IMR-90 (cell line): ENCODE measurements around the gene KIF20A. TPM values are rescaled to one million over a fixed set of nuclear protein-coding genes. Genes with fewer than 3 reads are reported as not detected.

Experiments used
- ATAC-seq: fragments of 200-7000 bp; cut with Tn5 transposase; 2 replicates; pipeline ENCODE4 v1.9.1; 2020; ENCODE audit warnings: low read depth, mild to moderate bottlenecking, moderate library complexity
- BruUV-seq: library from RNA; stranded (reverse); fragments of 400-500 nt; replicated peaks from 2 replicates; lab custom pipeline; 2021; lab: Mats Ljungman, UMichigan
- CTCF ChIA-PET: fragments of 300-600 bp; formaldehyde crosslinking; extraction: SDS; loops from one replicate; lab custom pipeline; 2021; ENCODE audit warnings: antibody characterized with exemption; lab: Yijun Ruan, JAX
- POLR2A ChIA-PET: fragments of 300-600 bp; sonication (Branson Sonifier 250); formaldehyde crosslinking; loops from one replicate; lab custom pipeline; 2022; ENCODE audit warnings: antibody characterized with exemption; ENCODE audit not compliant: unreplicated experiment; lab: Charles Lee
- DNase-seq: peaks from one replicate; pipeline ENCODE4 v3.0.0; 2013
- H2AFZ ChIP-seq: replicated peaks from 2 replicates; pipeline ENCODE3; 2013; ENCODE audit warnings: low read length, mild to moderate bottlenecking; ENCODE audit not compliant: poor library complexity
- H2AK5ac ChIP-seq: 2 replicates; pipeline ENCODE4 v1.6.1; 2013; ENCODE audit warnings: low read depth, low read length, inconsistent platforms
- H2AK9ac ChIP-seq: replicated peaks from 2 replicates; pipeline ENCODE3; 2013; ENCODE audit warnings: mild to moderate bottlenecking, low read depth, low read length, moderate library complexity; ENCODE audit not compliant: poor library complexity
- H2BK120ac ChIP-seq: 2 replicates; pipeline ENCODE4 v1.6.1; 2013; ENCODE audit warnings: low read depth, low read length, inconsistent platforms
- H2BK15ac ChIP-seq: 3 replicates; pipeline ENCODE4 v1.6.1; 2013; ENCODE audit warnings: low read depth, low read length, inconsistent platforms
- H2BK20ac ChIP-seq: 2 replicates; pipeline ENCODE4 v1.6.1; 2013; ENCODE audit warnings: low read depth, mild to moderate bottlenecking, inconsistent platforms, low read length, moderate library complexity
- H2BK5ac ChIP-seq: 2 replicates; pipeline ENCODE4 v1.6.1; 2013; ENCODE audit warnings: mild to moderate bottlenecking, low read depth, low read length, inconsistent platforms; ENCODE audit not compliant: poor library complexity, severe bottlenecking
- H3K14ac ChIP-seq: replicated peaks from 2 replicates; pipeline ENCODE4 v1.6.1; 2013; ENCODE audit warnings: low read depth, low read length, inconsistent platforms
- H3K18ac ChIP-seq: 2 replicates; pipeline ENCODE4 v1.6.1; 2013; ENCODE audit warnings: low read depth, low read length, control low read depth
- H3K23ac ChIP-seq: 2 replicates; pipeline ENCODE4 v1.6.1; 2013; ENCODE audit warnings: low read depth, low read length, inconsistent platforms
- H3K27ac ChIP-seq: 2 replicates; pipeline ENCODE4 v1.5.1; 2013; ENCODE audit warnings: mild to moderate bottlenecking, control low read depth, low read length; ENCODE audit not compliant: insufficient read depth
- H3K27me3 ChIP-seq: 2 replicates; pipeline ENCODE4 v1.6.1; 2013; ENCODE audit warnings: low read length; ENCODE audit not compliant: control insufficient read depth, insufficient read depth
- H3K36me3 ChIP-seq: 2 replicates; pipeline ENCODE4 v1.6.1; 2013; ENCODE audit warnings: low read length, mixed read lengths; ENCODE audit not compliant: control insufficient read depth, insufficient read depth
- H3K4ac ChIP-seq: 2 replicates; pipeline ENCODE4 v1.6.1; 2013; ENCODE audit warnings: low read depth, low read length, inconsistent platforms
- H3K4me1 ChIP-seq: 2 replicates; pipeline ENCODE4 v1.6.1; 2013; ENCODE audit warnings: low read length, mixed read lengths; ENCODE audit not compliant: control insufficient read depth, insufficient read depth
- H3K4me2 ChIP-seq: 2 replicates; pipeline ENCODE4 v1.6.1; 2013; ENCODE audit warnings: low read depth, mild to moderate bottlenecking, control low read depth, low read length, moderate library complexity
- H3K4me3 ChIP-seq: 2 replicates; pipeline ENCODE4 v1.5.1; 2013; ENCODE audit warnings: low read depth, mild to moderate bottlenecking, control low read depth, low read length, moderate library complexity; ENCODE audit not compliant: insufficient read depth
- H3K56ac ChIP-seq: 2 replicates; pipeline ENCODE4 v1.6.1; 2013; ENCODE audit warnings: low read length, inconsistent platforms; ENCODE audit not compliant: insufficient read depth; ENCODE audit errors: extremely low read depth
- H3K79me1 ChIP-seq, 2 experiments: 2 replicates each; pipeline ENCODE4 v1.6.1; 2013; ENCODE audit warnings: low read length in 2 of 2, inconsistent platforms in 1 of 2, low read depth in 1 of 2
- H3K9ac ChIP-seq: 2 replicates; pipeline ENCODE4 v1.6.1; 2013; ENCODE audit warnings: low read depth, low read length, control low read depth
- H3K9me1 ChIP-seq: 2 replicates; pipeline ENCODE4 v1.6.1; 2013; ENCODE audit warnings: low read length, inconsistent platforms; ENCODE audit not compliant: insufficient read depth
- H3K9me3 ChIP-seq: 2 replicates; pipeline ENCODE4 v1.6.1; 2013; ENCODE audit warnings: low read length; ENCODE audit not compliant: control insufficient read depth, insufficient read depth
- H4K20me1 ChIP-seq: 2 replicates; pipeline ENCODE4 v1.6.1; 2013; ENCODE audit warnings: low read length, inconsistent platforms; ENCODE audit not compliant: insufficient read depth
- H4K5ac ChIP-seq: 2 replicates; pipeline ENCODE4 v1.6.1; 2013; ENCODE audit warnings: mild to moderate bottlenecking, low read depth, low read length, control low read depth
- H4K8ac ChIP-seq, 2 experiments: 2 replicates each; pipeline ENCODE4 v1.6.1; 2013; ENCODE audit warnings: low read depth in 2 of 2, low read length in 2 of 2, control low read depth in 1 of 2, inconsistent platforms in 1 of 2
- H4K91ac ChIP-seq: 2 replicates; pipeline ENCODE4 v1.6.1; 2013; ENCODE audit warnings: low read depth, low read length, inconsistent platforms; ENCODE audit not compliant: insufficient read depth
- CEBPB ChIP-seq: IDR thresholded peaks from 2 replicates; pipeline ENCODE4 v1.6.1; 2012; ENCODE audit warnings: low read depth, low read length, improper control_type of control experiment
- CHD1 ChIP-seq: IDR thresholded peaks from 2 replicates; pipeline ENCODE4 v1.6.1; 2012; ENCODE audit warnings: low read depth, low read length, improper control_type of control experiment
- CTCF ChIP-seq: conservative IDR thresholded peaks from 2 replicates; pipeline ENCODE4 v1.5.1; 2012; ENCODE audit warnings: mild to moderate bottlenecking, low read depth, low read length, improper control_type of control experiment
- FOS ChIP-seq: fragments of 150-350 bp; IDR thresholded peaks from 2 replicates; pipeline ENCODE4 v1.6.1; 2016; ENCODE audit warnings: low read depth, low read length
- MAFK ChIP-seq: IDR thresholded peaks from 2 replicates; pipeline ENCODE4 v1.6.1; 2012; ENCODE audit warnings: low read depth, low read length, improper control_type of control experiment
- MXI1 ChIP-seq: IDR thresholded peaks from 2 replicates; pipeline ENCODE4 v1.6.1; 2012; ENCODE audit warnings: low read depth, mild to moderate bottlenecking, low read length, moderate library complexity, borderline replicate concordance
- RAD21 ChIP-seq: IDR thresholded peaks from 2 replicates; pipeline ENCODE4 v1.6.1; 2012; ENCODE audit warnings: low read length, improper control_type of control experiment
- SMC3 ChIP-seq: fragments of 150-350 bp; IDR thresholded peaks from 2 replicates; pipeline ENCODE4 v1.6.1; 2016; ENCODE audit warnings: low read depth, mild to moderate bottlenecking, antibody characterized with exemption, low read length, moderate library complexity
- WGBS, 2 experiments: methylation state at CpG; one replicate each; pipeline versions ENCODE4 v1.1.5 to v1.1.7; 2013; ENCODE audit warnings: missing lambda C conversion rate in 2 of 2; ENCODE audit not compliant: insufficient read length in 1 of 2; ENCODE audit errors: extremely low coverage in 2 of 2; 5-methylcytosine and 5-hydroxymethylcytosine counted together
- dilution Hi-C: fragments of 300-500 bp; cut with HindIII; formaldehyde crosslinking; loops from one replicate; pipeline ENCODE4 v1.14.3; 2018; ENCODE audit warnings: low sequenced_read_pairs; ENCODE audit not compliant: unreplicated experiment
- in situ Hi-C: fragments of 300-500 bp; cut with MboI; formaldehyde crosslinking; loops from 3 replicates; pipeline ENCODE4 v1.14.3; 2019; ENCODE audit warnings: low sequenced_read_pairs, inconsistent platforms, mixed read lengths
- intact Hi-C: fragments of 100-400 bp; cut with micrococcal nuclease; formaldehyde crosslinking; loops from 2 replicates; pipeline ENCODE4 v1.10.0; 2022
- polyA plus RNA-seq, 3 experiments: library from polyadenylated mRNA; depleted of rRNA; stranded (reverse); fragments of >200 nt; gene quantifications; 2 replicates each; pipeline ENCODE4 v1.2.3, GENCODE V29; 2012; ENCODE audit warnings: low replicate concordance in 1 of 3
- total RNA-seq: library from RNA; depleted of rRNA; stranded (reverse); fragments of >200 nt; gene quantifications from 2 replicates; pipeline ENCODE4 v1.2.3, GENCODE V29; 2012

Gene KIF20A
- total and polyA plus RNA-seq, 2 of the 4 experiments (the other 2 are of a cell fraction) = 42.0 to 106 TPM

GRCh38 chr5:138129347-138129746 lies 49.6 kb upstream of the KIF20A start:
- Histone ChIP-seq H4K5ac (no peak overlapping the region), H3K4ac (no peak overlapping the region), H3K9me3 (no peaks in the 10 kb centered on the region), H2BK5ac (no peak overlapping the region), H3K18ac (no peak overlapping the region), H3K9me1 (no peaks in the 10 kb centered on the region), H4K20me1 (no peaks in the 10 kb centered on the region), H3K4me2 (no peak overlapping the region), H2BK15ac (no peak overlapping the region), H2AFZ (no peak overlapping the region), H3K4me3 (no peak overlapping the region), H3K14ac (no peak overlapping the region), H3K9ac (no peak overlapping the region), H3K79me1 (no peaks in the 10 kb centered on the region), H4K91ac (no peak overlapping the region), H2BK120ac (no peak overlapping the region), H3K56ac (no peak overlapping the region), H3K36me3 (no peaks in the 10 kb centered on the region), H3K27me3 (no peaks in the 10 kb centered on the region; the same call in none of the 2 replicates), H4K8ac (no peak overlapping the region), H3K27ac (no peak overlapping the region), H3K4me1 (no peaks in the 10 kb centered on the region), H2BK20ac (no peak overlapping the region), H2AK5ac (no peak overlapping the region), H2AK9ac (no peak overlapping the region), H3K23ac (no peak overlapping the region)
- ATAC-seq = no peak
- 100% methylated on average over 2 of the region's 6 CpGs; no CpG with 5 or more reads in 1 of the 2 experiments for WGBS, 2 experiments
- no peak for TF ChIP-seq CHD1
- no peak for TF ChIP-seq MXI1
- TF ChIP-seq FOS = no peak
- no peak for TF ChIP-seq CTCF
- no peak for TF ChIP-seq SMC3
- TF ChIP-seq CEBPB = no peak
- no peak for TF ChIP-seq RAD21
- no peak for TF ChIP-seq MAFK
- POLR2A ChIA-PET = no interaction called here
- intact Hi-C loops = no loop called here
- dilution Hi-C loops = no loop called here
- BruUV-seq = no TSS peak
- in situ Hi-C loops = loop anchor here (25.0 kb wide), 2 partner anchors 92 to 492 kb away; partner anchors contain the start of gene FAM13B
- no peak for DNase-seq
- CTCF ChIA-PET = no interaction called here
